Stimulated activated CD4-positive, alpha-beta T cell treated with anti-CD3 and anti-CD28 coated beads, Interleukin-1b, Interleukin-23, amount 100 ng/mL, for 48 hours (primary cell): ENCODE results near the gene AGRP.

Source experiments
- DNase-seq: peaks from one replicate; pipeline ENCODE4 v3.0.0-alpha.2; 2020

The AGRP gene

GRCh38 chr16:67463059-67463458 is 20.3 kb downstream of the AGRP start:
- DNase-seq = no peak

GRCh38 chr16:67462279-67462655 is 21.1 kb downstream of the AGRP start:
- no peak for DNase-seq

GRCh38 chr16:67461600-67462278 is 21.6 kb downstream of the AGRP start:
- DNase-seq = no peak

GRCh38 chr16:67460961-67461360 is 22.4 kb downstream of the AGRP start:
- no peak for DNase-seq

- DNase-seq = no peak
Observed at GRCh38 chr16:67460168-67460567, 23.2 kb downstream of the AGRP start.

- no peak for DNase-seq
Observed at GRCh38 chr16:67459861-67460150, 23.5 kb downstream of the AGRP start.

- no peak for DNase-seq
Observed at GRCh38 chr16:67459066-67459860, 24.1 kb downstream of the AGRP start.

- no peak for DNase-seq
Observed at GRCh38 chr16:67458121-67458641, 25.2 kb downstream of the AGRP start.

- DNase-seq = no peak
Observed at GRCh38 chr16:67457611-67458010, 25.7 kb downstream of the AGRP start.

- DNase-seq = no peak
Observed at GRCh38 chr16:67456391-67457081, 26.8 kb downstream of the AGRP start.

- no peak for DNase-seq
Observed at GRCh38 chr16:67454852-67455251, 28.5 kb downstream of the AGRP start.

- no peak for DNase-seq
Observed at GRCh38 chr16:67454104-67454503, 29.2 kb downstream of the AGRP start.

- DNase-seq = no peak
Observed at GRCh38 chr16:67451704-67452435, 31.5 kb downstream of the AGRP start.

- no peak for DNase-seq
Observed at GRCh38 chr16:67451061-67451703, 32.2 kb downstream of the AGRP start.

- DNase-seq = no peak
Observed at GRCh38 chr16:67449739-67450138, 33.6 kb downstream of the AGRP start.

GRCh38 chr16:67449336-67449735 is 34.0 kb downstream of the AGRP start:
- DNase-seq = no peak

- no peak for DNase-seq
Observed at GRCh38 chr16:67448580-67448979, 34.8 kb downstream of the AGRP start.

GRCh38 chr16:67447508-67448076 is 35.8 kb downstream of the AGRP start:
- DNase-seq = peak; percentile 77

GRCh38 chr16:67446968-67447507 is 36.3 kb downstream of the AGRP start:
- DNase-seq = no peak

GRCh38 chr16:67445913-67446907 is 37.1 kb downstream of the AGRP start:
- no peak for DNase-seq

GRCh38 chr16:67445441-67445912 is 37.9 kb downstream of the AGRP start:
- DNase-seq = no peak
